ENCODE measurements around the gene FAM90A26. TPM values are rescaled to one million over a fixed set of nuclear protein-coding genes. Genes with fewer than 3 reads are reported as not detected.
A peak's percentile ranks its signal among the peaks of the same experiment; 100 is the strongest.
"Not testable (repeated sequence)": the region's sequence is repeated elsewhere in the genome, so short reads cannot be mapped to it uniquely, and the experiment has no call there.

Gene FAM90A26
- total RNA-seq, 4 donors from 2014 or later = not detected

GRCh38 chr4:9153008-9153570 lies 17.1 kb upstream of the FAM90A26 start:
- intact Hi-C loops (cut with DNase I); H3K36me3 ChIP-seq; H3K9me3 ChIP-seq; H3K27me3 ChIP-seq: not testable (repeated sequence)
- peak overlapping the region; percentile 75 to 96 (median 90) for H3K27ac ChIP-seq (replicated peaks in 1 of 4)
- peaks cover 4 to 14% (median 8%) of the 10 kb centered on the region in 4 donors for H3K4me1 ChIP-seq
- peak; percentile 100 for DNase-seq (ENCODE audit: extremely low spot score)
- WGBS = 0% methylated on average over 17 of the region's 53 CpGs
- peak overlapping the region; percentile 75 to 85 (median 78) for H3K4me3 ChIP-seq
- TF ChIP-seq POLR2AphosphoS5 (IDR thresholded peaks at IDR 0.05) = peak in 1 of 2 donors; percentile 66
- TF ChIP-seq, protein P1, sequence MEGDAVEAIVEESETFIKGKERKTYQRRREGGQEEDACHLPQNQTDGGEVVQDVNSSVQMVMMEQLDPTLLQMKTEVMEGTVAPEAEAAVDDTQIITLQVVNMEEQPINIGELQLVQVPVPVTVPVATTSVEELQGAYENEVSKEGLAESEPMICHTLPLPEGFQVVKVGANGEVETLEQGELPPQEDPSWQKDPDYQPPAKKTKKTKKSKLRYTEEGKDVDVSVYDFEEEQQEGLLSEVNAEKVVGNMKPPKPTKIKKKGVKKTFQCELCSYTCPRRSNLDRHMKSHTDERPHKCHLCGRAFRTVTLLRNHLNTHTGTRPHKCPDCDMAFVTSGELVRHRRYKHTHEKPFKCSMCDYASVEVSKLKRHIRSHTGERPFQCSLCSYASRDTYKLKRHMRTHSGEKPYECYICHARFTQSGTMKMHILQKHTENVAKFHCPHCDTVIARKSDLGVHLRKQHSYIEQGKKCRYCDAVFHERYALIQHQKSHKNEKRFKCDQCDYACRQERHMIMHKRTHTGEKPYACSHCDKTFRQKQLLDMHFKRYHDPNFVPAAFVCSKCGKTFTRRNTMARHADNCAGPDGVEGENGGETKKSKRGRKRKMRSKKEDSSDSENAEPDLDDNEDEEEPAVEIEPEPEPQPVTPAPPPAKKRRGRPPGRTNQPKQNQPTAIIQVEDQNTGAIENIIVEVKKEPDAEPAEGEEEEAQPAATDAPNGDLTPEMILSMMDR (IDR thresholded peaks at IDR 0.05) = peak in 2 of 3 experiments; percentile 10 to 24

DNA sequence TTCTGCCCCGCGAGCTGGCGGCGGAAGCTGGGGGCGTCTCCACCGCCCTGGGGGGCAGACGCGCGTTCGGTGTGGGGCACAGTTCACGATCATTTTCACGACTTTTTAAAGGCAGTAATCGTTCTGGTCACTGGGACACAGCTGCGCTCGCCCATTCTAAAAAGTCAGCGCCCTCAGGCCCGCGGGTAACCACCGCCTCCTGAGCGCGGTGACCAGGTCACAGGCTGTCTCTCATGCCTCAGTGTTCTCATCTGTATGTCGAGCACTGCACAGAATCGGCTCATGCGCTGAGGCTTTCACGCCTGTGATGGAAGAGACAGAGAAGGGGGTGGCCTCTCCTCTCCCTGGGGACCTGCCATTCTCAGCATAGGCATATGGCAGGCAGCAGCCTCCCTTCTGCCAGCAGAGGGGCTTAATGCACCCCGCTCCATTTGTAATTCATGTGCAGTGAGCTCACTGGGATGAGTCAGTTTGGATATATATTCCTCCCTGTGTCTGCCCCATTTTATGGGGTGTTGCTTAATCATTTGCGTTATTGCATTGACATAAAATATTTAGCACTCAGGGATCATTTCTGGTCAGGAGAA lies 16.5 kb upstream of the FAM90A26 start:
- 64% methylated on average over 2 of the region's 27 CpGs for WGBS
- H3K9me3 ChIP-seq; intact Hi-C loops (cut with DNase I); DNase-seq (ENCODE audit: extremely low spot score); H3K27me3 ChIP-seq; H3K36me3 ChIP-seq: not testable (repeated sequence)
- Histone ChIP-seq H3K4me3 (peak overlapping the region; percentile 75 to 85 (median 78)), H3K27ac (replicated peaks in 1 of 4) (peak overlapping the region; percentile 75 to 96 (median 90)), H3K4me1 (peaks cover 4 to 14% (median 8%) of the 10 kb centered on the region in 4 donors)

DNA sequence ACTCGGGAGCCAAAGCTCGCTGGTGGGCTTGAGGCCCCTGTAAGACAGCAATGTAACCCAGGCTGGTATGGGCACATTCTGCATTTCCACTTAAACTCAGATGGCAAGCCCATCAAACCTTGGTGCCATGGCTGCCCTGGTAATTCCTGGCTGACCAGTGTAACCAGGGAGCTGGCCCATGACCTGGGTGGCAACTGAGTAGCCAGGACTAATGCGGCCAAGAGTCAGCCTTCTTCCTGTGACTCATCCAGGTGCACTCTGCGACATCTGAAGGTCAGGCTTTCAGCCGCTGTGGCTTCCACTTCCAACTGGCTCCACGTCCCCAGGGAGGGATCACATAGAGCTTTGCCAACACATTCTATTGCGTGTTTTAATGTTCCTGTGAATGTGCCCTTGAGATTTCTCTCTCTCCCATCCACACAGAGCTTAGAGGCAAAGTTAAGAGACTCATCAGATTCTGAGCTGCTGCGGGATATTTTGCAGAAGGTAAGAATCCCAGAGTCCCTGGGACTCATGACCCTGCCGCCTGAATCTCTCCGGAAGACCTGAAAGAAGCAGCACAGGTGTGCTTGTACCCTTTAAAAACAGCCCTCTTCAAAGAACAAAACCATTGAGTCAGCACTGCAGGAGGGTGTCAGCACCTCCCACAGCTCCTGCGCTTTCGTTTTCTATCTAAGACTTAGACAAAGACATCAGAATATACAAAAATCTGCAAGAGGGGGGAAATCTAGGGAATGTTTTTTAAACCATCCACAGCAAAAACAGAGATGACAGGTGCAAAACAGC lies 14.9 kb upstream of the FAM90A26 start:
- 82% methylated on average over 10 of the region's 12 CpGs for WGBS
- intact Hi-C loops (cut with DNase I); H3K27ac ChIP-seq (replicated peaks in 1 of 4): not testable (repeated sequence)

GRCh38 chr4:9158392-9158791 lies 11.8 kb upstream of the FAM90A26 start:
- intact Hi-C loops (cut with DNase I); H3K9me3 ChIP-seq; H3K27ac ChIP-seq (replicated peaks in 1 of 4); H3K4me1 ChIP-seq; H3K36me3 ChIP-seq; H3K4me3 ChIP-seq; H3K27me3 ChIP-seq; DNase-seq (ENCODE audit: extremely low spot score): not testable (repeated sequence)
- no CpG with 5 or more reads among the region's 6 CpGs for WGBS

More for the DNA sequence above, 14.9 kb upstream of the FAM90A26 start:
- H3K4me1 ChIP-seq = peaks cover 4 to 14% (median 8%) of the 10 kb centered on the region in 4 donors
- not testable (repeated sequence) for H3K27me3 ChIP-seq; H3K9me3 ChIP-seq; H3K36me3 ChIP-seq; DNase-seq (ENCODE audit: extremely low spot score); H3K4me3 ChIP-seq

GRCh38 chr4:9160046-9160445 lies 10.2 kb upstream of the FAM90A26 start:
- DNase-seq (ENCODE audit: extremely low spot score); H3K4me3 ChIP-seq; H3K27me3 ChIP-seq; H3K36me3 ChIP-seq; H3K4me1 ChIP-seq; intact Hi-C loops (cut with DNase I); H3K27ac ChIP-seq (replicated peaks in 1 of 4); H3K9me3 ChIP-seq: not testable (repeated sequence)
- WGBS = no CpG with 5 or more reads among the region's 6 CpGs

DNA sequence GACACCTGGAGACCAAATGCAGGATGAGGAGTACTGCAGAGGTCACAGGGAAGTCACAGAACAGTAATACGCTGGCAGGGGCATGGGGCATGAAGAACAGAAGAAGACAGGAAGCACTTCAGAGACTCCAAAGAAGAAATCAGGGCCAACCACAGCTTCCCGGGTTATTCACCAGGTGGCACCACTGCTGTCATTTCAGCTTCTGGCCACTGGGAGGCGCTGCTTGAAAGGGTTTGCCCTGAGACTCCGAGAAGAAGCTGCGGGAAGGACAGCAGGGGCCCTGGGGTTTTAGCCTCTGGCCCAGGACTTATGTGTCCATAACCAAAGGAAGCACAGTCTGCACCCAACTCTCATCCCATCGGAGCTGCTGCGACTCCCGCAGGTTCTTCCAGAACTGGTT lies 4.2 kb upstream of the FAM90A26 start:
- WGBS = no CpG with 5 or more reads among the region's 8 CpGs
- not testable (repeated sequence) for H3K9me3 ChIP-seq

DNA sequence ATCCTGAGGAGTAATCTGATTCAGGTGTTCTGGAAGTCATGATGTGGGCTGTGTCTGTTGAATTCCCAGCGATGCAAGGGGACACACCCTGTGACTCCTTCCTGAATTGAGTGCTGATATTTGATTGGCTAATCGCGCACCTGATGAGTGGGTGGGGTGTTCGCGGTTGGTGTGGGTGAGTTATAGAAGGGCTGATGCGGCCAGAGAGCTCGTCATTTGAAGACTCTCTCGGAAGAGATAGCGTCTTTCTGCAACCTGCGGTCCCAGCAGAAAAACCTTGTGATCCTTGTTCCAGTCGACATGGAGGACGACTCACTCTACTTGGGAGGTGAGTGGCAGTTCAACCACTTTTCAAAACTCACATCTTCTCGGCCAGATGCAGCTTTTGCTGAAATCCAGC lies 40.1 kb downstream of the FAM90A26 start, which contains the start of gene USP17L10:
TSS of gene USP17L10 (plus strand) at position 301 of the 400 bp plus-strand sequence. CDS start at position 301, 0 bp downstream.
- H3K4me3 ChIP-seq; H3K27me3 ChIP-seq; DNase-seq (ENCODE audit: extremely low spot score); H3K9me3 ChIP-seq; H3K4me1 ChIP-seq; intact Hi-C loops (cut with DNase I); H3K27ac ChIP-seq (replicated peaks in 1 of 4); H3K36me3 ChIP-seq: not testable (repeated sequence)
- WGBS = no CpG with 5 or more reads among the region's 13 CpGs

More for the DNA sequence above, 4.2 kb upstream of the FAM90A26 start:
- intact Hi-C loops (cut with DNase I); H3K36me3 ChIP-seq; DNase-seq (ENCODE audit: extremely low spot score); H3K4me3 ChIP-seq; H3K4me1 ChIP-seq; H3K27me3 ChIP-seq; H3K27ac ChIP-seq (replicated peaks in 1 of 4): not testable (repeated sequence)

DNA sequence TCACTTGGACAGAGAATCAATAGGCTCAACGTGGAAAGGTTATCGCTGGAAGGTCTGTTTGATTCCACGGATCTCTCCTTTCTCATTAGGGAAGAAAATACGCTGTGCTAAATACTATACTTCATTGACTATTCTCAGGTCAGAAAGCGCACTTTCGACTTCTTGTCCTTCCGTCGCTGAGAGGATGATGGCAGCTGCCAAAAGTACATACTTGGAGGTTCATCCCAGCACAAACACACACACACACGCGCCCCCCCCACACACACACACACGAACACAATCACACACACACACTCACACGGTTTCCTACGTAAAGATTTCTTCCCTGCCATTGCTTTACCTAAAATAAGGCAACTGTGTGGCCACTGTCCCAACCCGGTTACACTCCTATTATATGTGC lies 44.5 kb downstream of the FAM90A26 start:
- H3K27ac ChIP-seq (replicated peaks in 1 of 4); H3K36me3 ChIP-seq; H3K4me3 ChIP-seq; DNase-seq (ENCODE audit: extremely low spot score); H3K9me3 ChIP-seq; H3K4me1 ChIP-seq; intact Hi-C loops (cut with DNase I); H3K27me3 ChIP-seq: not testable (repeated sequence)
- 75% methylated on average over 10 of the region's 14 CpGs for WGBS

- DNase-seq (ENCODE audit: extremely low spot score); H3K9me3 ChIP-seq; H3K4me3 ChIP-seq; H3K36me3 ChIP-seq; H3K27ac ChIP-seq (replicated peaks in 1 of 4); H3K27me3 ChIP-seq; intact Hi-C loops (cut with DNase I); H3K4me1 ChIP-seq: not testable (repeated sequence)
- WGBS = no CpG with 5 or more reads among the region's 14 CpGs
Measured at GRCh38 chr4:9215105-9215504, 44.9 kb downstream of the FAM90A26 start, which contains the start of gene USP17L11. Gene USP17L11 (plus strand): TSS chr4:9215405. CDS start chr4:9215405, 0 bp downstream.

- H3K9me3 ChIP-seq; intact Hi-C loops (cut with DNase I); H3K27me3 ChIP-seq; H3K4me1 ChIP-seq; H3K36me3 ChIP-seq; H3K4me3 ChIP-seq; H3K27ac ChIP-seq (replicated peaks in 1 of 4); DNase-seq (ENCODE audit: extremely low spot score): not testable (repeated sequence)
- WGBS = no CpG with 5 or more reads among the region's 13 CpGs
Measured at GRCh38 chr4:9219852-9220251, 49.6 kb downstream of the FAM90A26 start, which contains the start of gene USP17L12. Gene USP17L12 (plus strand): TSS chr4:9220152. CDS start chr4:9220152, 0 bp downstream.

- H3K36me3 ChIP-seq; H3K4me3 ChIP-seq; H3K27me3 ChIP-seq; H3K4me1 ChIP-seq; H3K9me3 ChIP-seq; DNase-seq (ENCODE audit: extremely low spot score); H3K27ac ChIP-seq (replicated peaks in 1 of 4); intact Hi-C loops (cut with DNase I): not testable (repeated sequence)
- no CpG with 5 or more reads among the region's 14 CpGs for WGBS
Measured at GRCh38 chr4:9224596-9224995, 54.4 kb downstream of the FAM90A26 start, which contains the start of gene USP17L13. Gene USP17L13 (plus strand): TSS chr4:9224896. CDS start chr4:9224896, 0 bp downstream.

All from esophagus muscularis mucosa (tissue), 4 donors.